Measurements from ENCODE around the gene FERMT1.
"Not testable (repeated sequence)": the region's sequence is repeated elsewhere in the genome, so short reads cannot be mapped to it uniquely, and the experiment has no call there.

Gene FERMT1

DNA sequence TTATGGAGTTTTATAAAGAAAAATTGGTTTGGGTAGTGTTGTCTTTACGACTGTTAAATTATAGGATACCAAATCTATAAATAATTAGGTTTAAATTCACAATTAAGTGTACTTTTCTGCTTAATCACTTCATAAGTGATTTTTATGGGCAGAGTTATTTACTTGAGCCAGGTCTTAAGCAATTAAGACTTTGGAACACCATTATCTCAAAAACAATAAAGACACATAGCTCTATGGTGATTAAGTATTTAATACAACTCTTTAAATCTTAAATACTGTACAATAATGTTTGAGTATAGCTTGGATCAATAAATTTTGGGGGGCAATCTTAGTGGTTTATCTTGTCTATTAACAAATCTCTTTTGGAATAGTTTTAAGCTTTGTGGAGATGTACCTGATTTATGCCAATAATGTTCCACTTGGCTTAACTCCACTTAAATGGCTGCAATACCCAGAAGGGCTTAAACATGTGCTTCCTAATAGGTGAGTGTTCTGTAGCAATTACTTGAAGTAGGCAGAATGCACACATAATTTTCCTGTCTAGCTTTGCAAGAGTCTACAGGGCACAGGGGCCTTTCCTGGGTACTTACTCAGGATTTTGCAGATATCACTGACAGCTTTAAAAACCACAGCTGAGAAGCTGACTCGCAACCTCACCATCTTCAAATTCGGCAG, 7.5 kb downstream of the FERMT1 start:
- DNase-seq: no peak

DNA sequence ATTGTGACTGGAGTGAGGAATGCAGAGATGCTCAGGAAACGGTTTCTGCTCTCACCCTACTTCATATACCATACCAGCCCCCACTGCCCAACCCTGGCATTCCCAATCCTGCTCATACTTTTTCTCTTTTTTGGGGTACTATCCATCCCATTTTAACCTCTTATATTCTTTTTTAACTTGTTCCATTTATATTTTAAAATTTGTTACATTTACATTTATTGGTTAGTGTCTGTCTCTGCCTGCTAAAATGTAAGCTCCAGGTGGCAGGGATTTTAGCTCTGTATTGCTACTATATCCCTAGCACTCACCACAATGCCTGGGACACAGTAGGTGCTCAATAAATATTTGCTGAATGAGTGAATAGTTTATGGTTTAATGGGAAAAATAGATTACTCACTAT, 8.1 kb downstream of the FERMT1 start:
- no peak for DNase-seq

DNA sequence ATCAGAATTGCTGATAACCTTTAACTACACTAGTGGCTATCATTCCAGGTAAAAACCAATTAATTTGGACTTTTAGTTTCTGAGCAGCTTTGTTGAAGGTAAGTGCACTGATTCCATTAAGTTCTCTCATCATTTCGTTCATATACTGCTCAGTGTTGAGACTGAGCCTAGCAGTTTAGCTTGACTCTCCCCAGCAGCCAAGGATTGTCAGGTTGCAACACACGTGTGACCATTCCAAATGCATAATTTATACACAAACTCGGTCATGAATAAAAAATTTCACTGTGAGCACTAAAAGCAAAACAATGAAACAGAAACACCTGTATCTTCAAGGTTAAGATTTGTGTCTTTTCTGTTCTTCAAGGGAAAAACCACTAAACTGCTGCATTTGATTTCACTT, 8.9 kb downstream of the FERMT1 start:
- DNase-seq: no peak

DNA sequence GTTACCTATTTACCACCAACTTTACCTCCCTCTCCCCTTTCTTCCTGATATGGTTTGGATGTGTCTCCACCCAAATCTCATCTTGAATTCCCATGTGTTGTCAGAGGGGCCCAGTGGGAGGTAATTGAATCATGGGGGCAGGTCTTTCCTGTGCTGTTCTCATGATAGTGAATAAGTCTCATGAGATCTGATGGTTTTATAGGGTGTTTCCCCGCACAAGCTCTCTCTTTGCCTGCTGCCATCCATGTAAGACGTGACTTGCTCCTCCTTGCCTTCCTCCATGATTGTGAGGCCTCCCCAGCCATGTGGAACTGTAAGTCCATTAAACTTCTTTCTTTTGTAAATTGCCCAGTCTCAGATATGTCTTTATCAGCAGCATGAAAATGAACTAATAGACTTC, 9.9 kb downstream of the FERMT1 start:
- DNase-seq: not testable (repeated sequence)

DNA sequence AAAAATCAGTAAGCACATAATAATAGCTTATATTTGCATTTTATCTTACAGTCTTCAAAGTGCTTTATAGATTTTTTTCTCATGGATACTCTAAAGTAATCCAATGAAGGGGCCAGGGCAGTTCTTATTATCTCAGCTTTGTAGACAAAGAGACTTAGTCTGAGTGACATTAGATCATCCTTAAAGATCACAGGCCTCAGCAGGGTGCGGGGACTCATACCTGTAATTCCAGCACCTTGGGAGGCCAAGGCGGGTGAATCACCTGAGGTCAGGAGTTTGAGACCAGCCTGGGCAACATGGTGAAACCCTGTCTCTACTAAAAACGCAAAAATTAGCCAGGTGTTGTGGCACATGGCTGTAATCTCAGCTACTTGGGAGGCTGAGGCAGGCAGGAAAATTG, 14.5 kb downstream of the FERMT1 start:
- DNase-seq: no peak

DNA sequence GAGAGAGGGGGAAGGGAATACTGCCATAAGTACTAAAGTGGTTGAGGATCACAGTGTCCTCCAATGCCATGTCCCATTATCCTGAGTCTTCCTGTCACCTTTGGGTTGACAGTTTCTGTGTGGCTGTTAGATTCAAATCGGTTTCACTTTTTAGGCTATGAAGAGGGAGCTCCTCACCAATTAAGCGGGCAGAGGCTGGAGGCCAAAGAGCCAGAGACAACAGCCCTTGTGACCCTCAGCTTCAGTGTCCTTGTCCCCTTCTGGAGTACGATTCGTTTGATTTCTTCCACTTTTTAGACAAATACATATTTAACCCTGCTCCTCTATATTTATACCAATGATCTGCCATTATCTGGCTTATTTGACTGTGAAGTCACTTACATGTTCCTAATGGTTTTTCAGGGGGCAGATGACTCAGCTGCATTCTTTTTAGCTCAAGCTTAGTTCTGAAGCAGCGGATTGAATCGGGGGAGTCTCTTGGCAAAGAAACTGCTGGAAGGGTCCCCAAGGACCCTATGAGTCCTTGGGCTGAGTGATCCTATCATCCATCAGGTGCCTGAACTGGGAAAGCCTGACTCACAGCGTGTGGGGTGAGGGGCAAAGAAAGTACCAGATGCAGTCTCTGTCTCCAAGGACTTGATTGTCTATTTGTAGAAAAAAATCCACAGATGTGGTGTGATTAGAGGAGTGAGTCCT, 18.2 kb downstream of the FERMT1 start:
- peak; percentile 15 for DNase-seq

DNA sequence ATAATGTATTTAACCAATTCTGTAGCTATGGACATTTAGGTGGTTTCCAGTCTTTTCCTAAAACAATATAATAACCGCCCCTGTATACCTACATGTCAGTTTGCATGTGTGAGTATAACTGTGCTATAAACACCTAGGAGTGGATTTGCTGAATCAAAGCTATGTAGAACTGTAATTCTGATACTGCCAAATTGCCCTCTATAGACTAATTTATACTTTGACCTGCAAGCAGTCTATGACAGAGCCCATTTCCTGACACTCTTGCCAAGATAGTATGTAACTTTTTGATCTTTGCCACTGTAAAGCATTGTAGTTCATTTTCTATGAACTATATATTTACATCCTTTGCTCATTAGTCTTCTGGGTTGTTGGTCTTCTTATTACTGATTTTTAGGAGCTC, 19.5 kb downstream of the FERMT1 start:
- DNase-seq: no peak

DNA sequence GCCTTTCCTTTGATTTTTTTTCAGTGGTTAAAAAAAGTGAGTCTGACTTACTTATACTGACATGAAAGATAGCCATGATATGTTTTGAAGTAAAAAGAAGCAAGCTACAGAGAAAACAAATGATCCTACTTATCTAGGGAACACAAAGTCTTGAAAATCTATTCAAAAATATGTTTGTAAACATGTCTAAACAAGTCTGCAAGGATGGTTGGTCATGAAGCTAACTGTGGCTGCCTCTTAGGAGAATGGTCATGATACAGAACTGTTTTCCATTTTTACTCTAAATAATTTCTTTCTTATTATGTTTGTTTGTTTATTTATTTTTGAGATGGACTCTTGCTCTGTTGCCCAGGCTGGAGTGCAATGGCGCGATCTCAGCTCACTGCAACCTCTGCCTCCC, 21.5 kb downstream of the FERMT1 start:
- no peak for DNase-seq

DNA sequence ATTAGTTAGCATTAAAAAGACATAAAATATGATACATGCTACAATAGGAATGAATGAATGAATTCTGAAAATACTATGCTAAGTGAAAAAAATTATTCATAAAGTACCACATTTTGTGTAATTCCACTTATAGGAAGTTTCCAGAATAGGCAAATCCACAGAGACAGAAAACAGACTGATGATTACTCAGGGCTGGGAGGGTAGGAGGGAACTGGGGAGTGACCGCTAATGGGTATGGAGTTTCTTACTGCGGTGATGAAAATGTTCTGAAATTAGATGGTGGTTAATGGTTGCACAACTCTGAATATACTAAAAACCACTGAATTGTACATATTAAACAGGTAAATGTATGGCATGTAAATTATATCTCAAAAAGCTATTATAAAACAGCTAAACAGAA, 22.6 kb downstream of the FERMT1 start:
- DNase-seq: no peak

DNA sequence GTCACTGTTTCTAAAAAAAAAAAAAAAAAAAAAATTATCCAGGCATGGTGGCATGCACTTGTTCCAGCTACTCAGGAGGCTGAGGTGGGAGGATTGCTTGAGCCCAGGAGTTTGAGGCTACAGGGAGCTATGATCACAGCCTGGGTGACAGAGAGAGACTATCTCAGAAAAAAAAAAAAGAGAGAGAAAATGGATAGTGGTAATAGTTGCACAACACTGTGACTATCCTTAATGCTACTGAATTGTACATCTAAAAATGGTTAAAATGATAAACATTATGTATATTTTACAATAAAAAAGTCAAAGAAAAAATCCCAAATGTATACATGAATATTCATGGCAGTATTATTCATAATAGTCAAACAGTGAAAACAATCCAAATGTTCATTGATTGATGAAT, 23.0 kb downstream of the FERMT1 start:
- no peak for DNase-seq

DNA sequence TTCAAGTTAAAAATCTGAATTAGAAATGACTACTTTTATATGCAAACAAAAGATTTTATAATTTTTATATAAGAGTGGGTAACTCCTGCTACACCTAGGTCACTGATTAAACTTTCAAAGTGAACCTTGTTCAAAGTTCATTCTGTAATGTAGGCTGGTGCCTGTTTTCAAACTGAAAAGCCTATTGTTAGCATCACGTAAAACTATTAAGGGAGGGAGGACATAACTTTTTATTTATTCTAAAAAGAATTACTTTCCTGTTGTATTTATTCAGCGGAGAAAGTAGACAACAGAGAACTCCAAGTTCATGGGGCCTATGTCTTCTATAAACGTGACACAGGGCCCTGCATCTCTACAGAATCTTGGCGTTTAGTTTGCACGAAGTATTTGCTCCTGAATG, 27.4 kb downstream of the FERMT1 start:
- no peak for DNase-seq

DNA sequence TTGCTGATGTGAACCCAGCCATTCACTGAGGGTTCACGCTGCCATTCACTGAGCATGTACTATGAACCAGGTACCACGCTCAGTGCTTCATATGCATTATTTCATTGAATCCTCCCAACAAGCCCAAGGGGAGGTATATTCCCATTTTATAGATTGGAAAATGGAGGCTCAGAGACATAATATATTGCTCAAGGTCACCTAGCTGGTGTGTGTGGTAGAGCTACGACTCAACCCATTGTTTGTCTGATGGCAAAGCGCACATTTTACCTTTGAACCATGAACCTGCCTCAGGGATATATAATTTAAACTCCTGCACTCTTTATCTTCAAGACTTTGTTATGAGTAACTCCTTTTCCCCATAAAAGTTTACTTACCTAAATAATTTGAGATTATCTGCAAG, 28.3 kb downstream of the FERMT1 start:
- no peak for DNase-seq

DNA sequence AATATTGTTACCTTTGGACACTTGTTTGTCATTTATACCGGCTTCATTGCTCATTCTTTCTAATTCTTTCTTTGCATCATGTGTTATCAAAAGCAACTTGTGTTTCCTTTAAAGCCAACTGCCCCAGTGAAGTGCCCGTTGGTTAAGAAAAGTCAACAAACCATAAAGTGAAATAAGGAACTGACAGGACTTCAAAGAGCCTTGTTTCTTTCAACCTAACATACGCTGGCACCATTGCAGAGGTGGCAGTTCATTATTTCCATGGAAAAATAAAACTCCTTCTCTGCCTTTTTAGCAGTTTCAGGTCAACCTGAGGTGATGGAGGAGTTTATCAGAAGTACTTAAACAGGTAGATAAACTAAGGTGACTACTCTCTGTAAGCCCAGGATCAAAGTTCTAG, 28.8 kb downstream of the FERMT1 start:
- DNase-seq: no peak

DNA sequence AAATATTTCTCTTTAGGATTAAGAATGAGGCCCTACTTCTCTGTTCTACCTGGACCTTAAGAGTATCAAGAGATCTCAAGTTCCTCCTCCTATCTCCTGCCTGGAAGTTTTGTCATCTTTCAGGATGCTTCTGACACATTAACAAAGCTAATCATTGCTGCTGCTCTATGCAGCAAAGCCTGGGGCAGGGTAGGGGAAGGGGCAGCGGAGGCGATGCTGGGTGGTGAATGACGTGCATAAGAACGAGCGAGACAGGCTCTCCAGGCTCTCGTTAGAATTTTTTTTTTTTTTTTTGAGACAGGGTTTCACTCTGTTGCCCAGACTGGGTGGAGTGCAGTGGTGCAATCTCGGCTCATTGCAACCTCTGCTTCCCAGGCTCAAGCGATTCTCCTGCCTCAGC, 31.2 kb downstream of the FERMT1 start:
- DNase-seq: no peak

DNA sequence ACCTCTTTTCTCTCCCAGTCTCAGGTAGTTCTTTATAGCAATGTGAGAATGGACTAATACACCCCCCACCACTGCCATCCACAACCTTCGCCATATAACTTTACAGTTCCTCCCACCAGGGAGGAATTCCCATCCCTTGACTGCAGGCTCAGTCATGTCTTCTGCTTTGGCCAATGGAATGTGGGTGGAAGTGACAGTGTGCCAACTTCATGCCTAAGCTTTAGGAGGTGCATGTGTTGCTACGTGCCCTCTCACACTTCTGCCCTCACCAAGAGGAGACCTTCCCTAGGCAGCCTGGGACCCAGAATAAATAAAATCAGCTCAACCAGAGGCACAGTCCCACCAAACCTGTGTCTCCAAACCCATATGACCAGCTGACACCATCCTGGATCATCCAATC, 36.0 kb downstream of the FERMT1 start:
- DNase-seq: no peak

DNA sequence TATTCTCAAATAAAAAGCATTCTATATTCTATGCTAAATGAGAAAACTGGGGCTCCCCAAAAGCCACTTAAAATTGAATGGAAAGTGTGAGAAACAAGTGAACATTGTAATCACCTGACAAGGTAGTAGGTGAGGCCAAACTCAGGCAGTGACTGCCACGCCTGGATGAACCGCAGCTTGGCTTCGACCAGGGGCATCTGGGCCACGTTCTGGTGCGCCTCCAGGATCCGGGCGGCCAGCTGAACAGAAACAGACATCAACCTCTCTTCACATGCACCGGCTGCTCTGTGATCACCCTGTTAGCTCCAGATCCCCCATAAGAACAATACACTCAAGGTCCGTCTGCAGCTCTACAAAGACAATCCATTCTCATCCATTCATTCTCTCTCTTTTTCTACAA, 38.9 kb downstream of the FERMT1 start:
- no peak for DNase-seq

DNA sequence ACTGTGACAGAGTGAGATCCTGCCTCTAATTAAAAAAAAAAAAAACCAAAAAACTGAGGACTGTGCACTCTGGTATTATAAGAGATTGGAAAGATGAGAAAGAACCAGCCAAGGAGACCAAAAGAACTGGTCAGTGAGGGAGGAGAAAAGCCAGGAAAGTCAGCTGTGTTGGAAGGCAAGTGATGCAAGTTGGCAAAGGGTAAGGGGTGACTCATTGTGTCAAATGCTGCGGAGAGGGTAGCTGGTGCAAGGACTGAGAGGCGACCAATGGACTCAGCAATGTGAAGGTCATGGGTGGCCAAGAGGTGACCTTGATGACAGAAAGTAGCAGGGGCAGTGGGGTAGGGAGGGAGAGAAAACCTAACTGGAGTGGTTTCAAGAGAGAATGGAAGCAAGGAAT, 41.6 kb downstream of the FERMT1 start:
- no peak for DNase-seq

DNA sequence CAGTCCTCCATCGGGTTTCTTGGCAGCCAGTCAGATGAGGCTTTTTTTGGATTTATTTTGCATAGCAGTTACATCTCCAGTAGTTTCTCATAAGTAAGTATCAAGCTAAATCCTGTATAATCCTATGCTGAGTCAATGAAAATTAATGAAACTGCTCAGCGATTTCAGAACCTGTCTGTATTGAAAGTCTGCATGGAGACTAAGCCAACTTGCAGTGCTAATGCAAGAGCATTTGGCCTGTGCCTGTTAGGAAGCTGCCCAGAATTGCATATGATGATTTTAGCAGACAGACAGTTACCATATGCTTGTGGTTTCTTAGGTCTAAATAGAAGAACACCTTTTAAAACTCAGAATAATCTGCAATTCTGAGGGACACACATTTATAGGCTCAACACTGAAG, 43.8 kb downstream of the FERMT1 start:
- no peak for DNase-seq

DNA sequence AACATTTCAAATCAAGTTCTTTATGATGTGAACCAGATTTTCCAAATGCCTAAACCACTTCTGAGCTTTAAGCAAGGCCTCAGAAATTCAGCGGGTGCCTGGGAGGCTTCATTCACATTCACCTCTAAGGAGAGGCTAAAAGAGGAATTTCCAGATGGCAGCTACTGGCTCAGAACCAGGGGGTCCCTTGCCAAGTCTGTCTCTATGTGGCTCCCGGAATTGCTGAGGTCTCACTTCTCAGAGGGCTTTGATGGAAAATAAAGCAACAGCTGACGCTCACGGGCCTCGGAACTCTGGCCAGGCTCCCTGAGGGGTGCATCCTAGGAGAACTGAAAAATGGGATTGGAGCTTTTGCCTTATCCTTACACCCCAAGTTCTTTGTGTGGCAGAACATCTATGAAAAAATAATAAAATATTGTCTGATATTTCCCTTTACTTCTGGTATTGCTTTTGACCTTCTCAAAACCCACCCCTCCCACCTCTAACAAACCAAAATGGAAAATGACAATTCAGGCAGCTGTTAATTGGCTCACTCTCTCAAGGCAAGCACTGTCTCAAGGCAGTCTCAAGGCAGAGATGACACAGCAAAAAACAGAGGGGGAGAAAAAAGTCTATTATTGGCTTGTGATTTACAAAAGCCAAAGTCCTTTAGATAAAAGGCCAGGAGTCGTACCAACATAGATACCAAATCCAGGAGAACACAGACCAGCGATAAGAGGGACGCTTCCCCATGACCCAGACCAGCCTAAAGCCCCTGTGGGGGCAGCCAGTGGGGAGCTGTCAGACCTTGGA, 47.2 kb downstream of the FERMT1 start:
- no peak for DNase-seq

DNA sequence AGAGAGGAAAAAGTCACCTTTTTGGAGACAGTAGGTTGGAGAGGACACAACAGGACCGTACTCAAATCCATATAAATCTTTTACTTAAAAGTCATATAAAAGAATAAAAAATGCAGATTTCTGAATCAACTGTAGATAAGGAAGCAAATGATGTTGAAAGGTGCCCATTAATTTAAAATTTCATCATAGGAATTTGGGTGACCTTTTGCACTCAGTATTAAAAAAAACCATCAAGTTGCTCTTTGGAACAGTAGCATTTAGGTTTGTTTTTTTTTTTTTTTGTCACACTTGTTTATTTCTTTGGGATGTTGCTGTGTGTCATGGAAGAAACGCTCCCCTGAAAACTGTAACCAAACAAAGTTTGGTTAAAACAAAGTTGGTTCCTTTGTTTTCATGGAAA, 48.0 kb downstream of the FERMT1 start:
- DNase-seq: no peak

DNA sequence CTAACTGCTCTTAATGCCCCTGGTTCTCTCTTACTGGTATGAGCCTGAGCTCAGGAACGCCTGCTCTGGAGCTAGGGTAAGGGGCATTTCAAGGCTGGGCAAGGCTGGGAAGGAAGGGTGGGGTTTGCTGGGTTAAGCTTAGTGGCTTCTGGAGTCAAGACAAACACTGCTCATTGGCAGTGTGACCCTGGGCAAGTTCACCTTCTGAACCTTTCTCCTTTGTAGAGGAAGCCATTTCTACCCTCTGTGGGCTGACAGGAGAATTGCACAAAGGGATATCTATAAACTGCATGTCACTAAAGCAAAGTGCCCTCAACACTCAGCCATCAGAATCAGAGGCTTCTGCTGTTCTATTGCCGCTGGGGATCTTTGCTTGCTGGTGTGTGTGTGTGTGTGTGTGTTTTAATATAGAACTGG, 48.7 kb downstream of the FERMT1 start:
- DNase-seq: peak; percentile 11

DNA sequence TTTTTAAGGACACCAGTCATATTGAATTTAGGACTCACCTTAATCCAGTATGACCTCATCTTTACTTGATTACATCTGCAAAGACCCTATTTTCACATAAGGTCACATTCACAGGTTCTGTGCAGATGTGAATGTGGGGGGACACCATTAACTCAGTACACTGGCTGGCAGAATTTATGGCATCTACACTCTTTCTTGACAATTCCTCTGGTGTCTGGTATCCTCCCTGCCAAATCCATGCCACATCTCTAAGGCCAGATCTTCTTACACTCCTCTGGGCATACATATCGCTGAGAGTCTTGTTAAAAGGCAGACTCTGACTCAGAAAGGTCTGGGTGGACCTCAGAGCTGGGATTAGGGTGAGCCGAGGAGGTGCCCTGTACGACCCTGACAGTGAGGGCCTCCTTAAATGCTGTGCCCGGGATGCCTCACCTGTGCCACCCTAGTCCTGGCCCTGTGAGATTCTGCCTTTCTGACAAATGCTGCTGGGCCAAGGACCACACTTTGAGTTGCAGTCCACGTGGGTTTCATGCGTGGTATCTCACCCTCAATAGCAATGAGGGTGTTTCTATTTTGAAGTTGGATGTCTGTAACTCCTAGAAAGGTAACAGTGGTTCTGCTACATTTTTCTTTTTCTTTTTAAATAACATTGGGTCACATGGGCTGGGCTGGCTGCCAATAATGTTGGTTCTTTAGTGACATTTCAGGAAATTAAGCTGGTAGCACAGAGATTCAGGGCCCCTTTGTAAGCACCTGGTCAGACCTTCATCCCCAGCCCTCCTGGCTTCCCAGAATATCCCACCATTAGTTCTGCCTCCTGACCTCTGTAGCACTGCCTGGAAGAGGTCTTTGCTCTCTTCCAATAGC, 51.8 kb downstream of the FERMT1 start:
- no peak for DNase-seq

DNA sequence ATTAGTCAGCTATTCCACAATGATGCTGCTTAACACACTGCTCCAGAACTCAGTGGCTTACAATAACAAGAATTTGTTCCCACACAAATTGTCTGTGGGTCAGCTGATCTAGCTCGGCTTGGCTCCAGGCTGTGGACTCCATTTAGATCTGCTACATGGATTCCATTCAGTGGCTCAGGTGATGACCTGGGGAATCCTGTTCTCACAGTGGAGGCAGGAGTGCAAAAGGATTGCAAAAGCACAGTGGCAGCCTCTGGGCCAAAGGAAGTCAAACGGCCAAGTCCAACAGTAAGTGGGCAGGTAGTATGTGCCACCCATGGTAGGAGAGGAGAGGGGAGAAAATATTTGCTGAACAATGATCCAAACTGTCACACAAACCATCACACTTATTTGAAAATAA, 53.2 kb downstream of the FERMT1 start:
- DNase-seq: no peak
